Activated CD4-positive, alpha-beta memory T cell treated with anti-CD3 and anti-CD28 coated beads, Interleukin-2, amount 10 ng/mL, durations not matched to agents 7 days and 5 days (primary cell): ENCODE data around the gene SCN1A. TPM values are rescaled to one million over a fixed set of nuclear protein-coding genes. Genes with fewer than 3 reads are reported as not detected.

Experiments used
- CTCF ChIA-PET: fragments of 350-600 bp; sonication (Branson Sonifier 250); formaldehyde crosslinking; loops from one replicate; lab custom pipeline; 2021; ENCODE audit warnings: antibody characterized with exemption, inconsistent platforms; lab: Charles Lee
- POLR2A ChIA-PET: fragments of 350-600 bp; sonication (Branson Sonifier 250); formaldehyde crosslinking; loops from one replicate; lab custom pipeline; 2021; ENCODE audit warnings: antibody characterized with exemption; lab: Charles Lee
- DNase-seq: peaks from one replicate; pipeline ENCODE4 v3.0.0-alpha.2; 2020
- H3K27ac Mint-ChIP-seq: one replicate; pipeline ENCODE4 v1.8.0; 2021; ENCODE audit warnings: mild to moderate bottlenecking, mixed read lengths
- H3K27me3 Mint-ChIP-seq: one replicate; pipeline ENCODE4 v1.8.0; 2021; ENCODE audit warnings: mixed read lengths
- H3K36me3 Mint-ChIP-seq: one replicate; pipeline ENCODE4 v1.8.0; 2021; ENCODE audit warnings: low read depth, mixed read lengths
- H3K4me1 Mint-ChIP-seq: one replicate; pipeline ENCODE4 v1.8.0; 2021; ENCODE audit warnings: mixed read lengths
- H3K4me3 Mint-ChIP-seq: one replicate; pipeline ENCODE4 v1.8.0; 2021; ENCODE audit warnings: mild to moderate bottlenecking, mixed read lengths
- H3K9me3 Mint-ChIP-seq: one replicate; pipeline ENCODE4 v1.8.0; 2021; ENCODE audit warnings: mixed read lengths
- total RNA-seq, 2 experiments: library from RNA; stranded (reverse); gene quantifications; one replicate each; pipeline ENCODE4 v1.2.3, GENCODE V29; 2021

SCN1A gene
- total RNA-seq, 2 experiments from 2014 or later, result not detected

GRCh38 chr2:166090908-166091307, 36.9 kb downstream of the SCN1A start:
- H3K4me1 Mint-ChIP-seq, result no peaks in the 10 kb centered on the region
- no peak overlapping the region for H3K27ac Mint-ChIP-seq
- H3K36me3 Mint-ChIP-seq, result no peaks in the 10 kb centered on the region
- H3K27me3 Mint-ChIP-seq, result peaks cover 5% of the 10 kb centered on the region
- no peak for DNase-seq
- no peaks in the 10 kb centered on the region for H3K9me3 Mint-ChIP-seq
- POLR2A ChIA-PET, result no interaction called here
- no peak overlapping the region for H3K4me3 Mint-ChIP-seq
- CTCF ChIA-PET, result no interaction called here

- Mint-ChIP-seq H3K27ac (no peak overlapping the region), H3K36me3 (no peaks in the 10 kb centered on the region), H3K9me3 (no peaks in the 10 kb centered on the region), H3K27me3 (peaks cover 5% of the 10 kb centered on the region), H3K4me1 (no peaks in the 10 kb centered on the region), H3K4me3 (no peak overlapping the region)
- no peak for DNase-seq
- ChIA-PET POLR2A (no interaction called here), CTCF (no interaction called here)
Measured at GRCh38 chr2:166090346-166090745, 37.5 kb downstream of the SCN1A start.

- ChIA-PET CTCF (no interaction called here), POLR2A (no interaction called here)
- no peaks in the 10 kb centered on the region for H3K36me3 Mint-ChIP-seq
- DNase-seq, result no peak
- H3K4me1 Mint-ChIP-seq, result no peaks in the 10 kb centered on the region
- H3K27ac Mint-ChIP-seq, result no peak overlapping the region
- no peak overlapping the region for H3K4me3 Mint-ChIP-seq
- peaks cover 5% of the 10 kb centered on the region for H3K27me3 Mint-ChIP-seq
- H3K9me3 Mint-ChIP-seq, result no peaks in the 10 kb centered on the region
Measured at GRCh38 chr2:166088634-166089033, 39.2 kb downstream of the SCN1A start.

DNA sequence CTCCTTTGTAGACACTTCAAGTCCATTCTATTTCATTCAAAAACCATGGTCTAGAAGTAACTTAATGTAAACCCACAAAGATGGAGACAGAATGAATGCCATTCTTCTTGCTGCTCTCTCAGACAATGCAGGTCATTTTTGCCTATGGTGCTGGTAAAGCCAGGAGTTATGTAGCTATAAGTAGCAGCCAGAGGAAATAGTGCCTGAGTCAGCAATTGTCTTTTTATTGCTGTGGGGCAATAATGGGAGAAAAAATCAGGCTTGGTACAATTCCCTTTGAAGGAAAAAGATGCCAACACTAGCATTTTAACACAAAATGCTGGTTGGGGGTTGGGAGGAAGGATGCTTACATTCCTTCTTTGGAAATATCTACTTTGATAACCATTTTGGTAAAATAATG, 43.5 kb downstream of the SCN1A start:
- no peak for DNase-seq
- Mint-ChIP-seq H3K9me3 (no peaks in the 10 kb centered on the region), H3K4me1 (no peaks in the 10 kb centered on the region), H3K27me3 (peaks cover 5% of the 10 kb centered on the region), H3K27ac (no peak overlapping the region), H3K36me3 (no peaks in the 10 kb centered on the region), H3K4me3 (no peak overlapping the region)
- ChIA-PET CTCF (no interaction called here), POLR2A (no interaction called here)

- H3K9me3 Mint-ChIP-seq, result no peaks in the 10 kb centered on the region
- ChIA-PET POLR2A (no interaction called here), CTCF (no interaction called here)
- peaks cover 3% of the 10 kb centered on the region for H3K27me3 Mint-ChIP-seq
- no peaks in the 10 kb centered on the region for H3K36me3 Mint-ChIP-seq
- no peak overlapping the region for H3K4me3 Mint-ChIP-seq
- DNase-seq, result no peak
- H3K27ac Mint-ChIP-seq, result no peak overlapping the region
- no peaks in the 10 kb centered on the region for H3K4me1 Mint-ChIP-seq
Measured at GRCh38 chr2:166082736-166083135, 45.1 kb downstream of the SCN1A start.

GRCh38 chr2:166081852-166082251, 46.0 kb downstream of the SCN1A start:
- CTCF ChIA-PET, result no interaction called here
- no peak for DNase-seq
- Mint-ChIP-seq H3K4me1 (no peaks in the 10 kb centered on the region), H3K9me3 (no peaks in the 10 kb centered on the region), H3K27ac (no peak overlapping the region), H3K27me3 (peaks cover 3% of the 10 kb centered on the region), H3K36me3 (no peaks in the 10 kb centered on the region), H3K4me3 (no peak overlapping the region)
- POLR2A ChIA-PET, result no interaction called here

DNA sequence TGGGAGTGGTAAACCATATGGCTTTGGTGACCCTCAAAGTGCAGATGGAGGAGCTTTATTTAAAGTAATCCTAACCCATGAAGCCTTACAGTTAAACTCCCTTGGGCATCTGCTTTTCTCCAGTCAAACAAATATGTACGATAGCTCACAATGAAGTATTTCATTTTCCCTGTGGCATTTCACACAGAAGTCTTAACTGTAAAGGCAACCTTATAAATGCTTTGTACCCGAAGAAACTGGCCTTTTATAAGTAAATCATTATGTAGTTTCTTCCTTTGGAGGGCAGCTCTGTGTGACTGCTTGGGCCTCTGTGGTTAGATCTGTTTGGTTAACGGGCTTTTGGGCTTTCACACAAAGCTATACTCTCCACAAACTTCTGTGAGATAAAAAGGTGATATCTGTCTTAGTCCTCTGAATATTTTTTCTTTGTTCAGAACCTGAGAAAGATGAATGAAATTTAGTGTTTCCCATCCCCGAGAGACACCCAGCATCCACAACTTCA, 46.6 kb downstream of the SCN1A start:
- H3K36me3 Mint-ChIP-seq, result no peaks in the 10 kb centered on the region
- DNase-seq, result no peak
- H3K4me1 Mint-ChIP-seq, result no peaks in the 10 kb centered on the region
- no peak overlapping the region for H3K4me3 Mint-ChIP-seq
- CTCF ChIA-PET, result no interaction called here
- POLR2A ChIA-PET, result no interaction called here
- no peak overlapping the region for H3K27ac Mint-ChIP-seq
- H3K9me3 Mint-ChIP-seq, result no peaks in the 10 kb centered on the region
- peaks cover 2% of the 10 kb centered on the region for H3K27me3 Mint-ChIP-seq

DNA sequence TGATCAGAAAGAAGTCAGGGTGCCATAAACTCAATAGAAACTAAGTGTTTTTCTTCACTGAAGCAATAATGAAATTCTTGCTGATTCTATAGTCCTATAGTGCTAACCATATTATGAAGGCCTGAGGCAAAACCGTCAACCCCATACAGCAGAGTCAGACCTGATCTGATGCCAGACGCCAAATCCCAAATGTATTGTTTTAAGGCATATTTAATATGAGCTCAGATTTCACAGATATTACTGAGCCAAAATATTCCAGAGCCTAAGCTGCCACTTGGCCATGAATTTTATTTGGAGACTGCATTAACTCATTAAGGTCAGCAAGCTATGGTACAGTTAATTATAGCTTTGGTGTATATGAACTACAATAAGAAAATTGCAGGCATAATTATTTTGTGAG, 53.4 kb downstream of the SCN1A start:
- Mint-ChIP-seq H3K4me3 (no peak overlapping the region), H3K27me3 (peaks cover 4% of the 10 kb centered on the region), H3K36me3 (no peaks in the 10 kb centered on the region), H3K27ac (no peak overlapping the region), H3K4me1 (no peaks in the 10 kb centered on the region), H3K9me3 (no peaks in the 10 kb centered on the region)
- ChIA-PET CTCF (interaction anchor here (0.6 to 1.3 kb wide), 3 partner anchors 11 to 163 kb away, joined by 3 read pairs; no protein-coding TSS in a partner anchor), POLR2A (no interaction called here)
- DNase-seq, result no peak

DNA sequence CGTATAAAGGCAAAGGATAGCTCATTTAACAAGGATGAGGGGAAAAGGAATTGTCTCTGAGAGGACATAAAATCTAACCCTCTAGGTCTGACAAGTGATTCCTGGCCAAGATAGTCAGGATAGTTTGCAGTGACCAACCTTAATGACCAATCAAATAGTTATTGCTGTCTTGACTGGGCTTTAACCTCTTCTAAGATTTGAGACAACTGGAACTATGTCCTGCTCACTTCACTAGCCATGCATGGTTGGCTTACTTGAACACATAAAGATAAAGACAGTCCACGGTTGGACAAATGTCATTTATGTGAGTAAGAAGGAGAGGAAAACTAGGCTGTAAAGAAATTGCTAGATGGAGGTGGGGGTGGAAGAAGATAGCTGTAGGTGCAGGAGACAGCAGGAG, 53.8 kb downstream of the SCN1A start:
- no peak for DNase-seq
- Mint-ChIP-seq H3K9me3 (no peaks in the 10 kb centered on the region), H3K27me3 (peaks cover 4% of the 10 kb centered on the region), H3K27ac (no peak overlapping the region), H3K36me3 (no peaks in the 10 kb centered on the region), H3K4me3 (no peak overlapping the region), H3K4me1 (no peaks in the 10 kb centered on the region)
- CTCF ChIA-PET, result interaction anchor here (0.6 to 1.3 kb wide), 2 partner anchors 10 to 163 kb away, joined by 3 read pairs; no protein-coding TSS in a partner anchor
- POLR2A ChIA-PET, result no interaction called here

GRCh38 chr2:166070231-166070630, 57.6 kb downstream of the SCN1A start:
- Mint-ChIP-seq H3K4me3 (no peak overlapping the region), H3K36me3 (no peaks in the 10 kb centered on the region), H3K27me3 (peaks cover 11% of the 10 kb centered on the region), H3K4me1 (no peaks in the 10 kb centered on the region), H3K9me3 (no peaks in the 10 kb centered on the region), H3K27ac (no peak overlapping the region)
- DNase-seq, result no peak
- ChIA-PET POLR2A (no interaction called here), CTCF (no interaction called here)

GRCh38 chr2:166068981-166069380, 58.8 kb downstream of the SCN1A start:
- no peak overlapping the region for H3K27ac Mint-ChIP-seq
- ChIA-PET POLR2A (no interaction called here), CTCF (no interaction called here)
- no peaks in the 10 kb centered on the region for H3K4me1 Mint-ChIP-seq
- DNase-seq, result no peak
- H3K36me3 Mint-ChIP-seq, result no peaks in the 10 kb centered on the region
- no peak overlapping the region for H3K4me3 Mint-ChIP-seq
- peaks cover 16% of the 10 kb centered on the region for H3K27me3 Mint-ChIP-seq
- H3K9me3 Mint-ChIP-seq, result no peaks in the 10 kb centered on the region

- H3K9me3 Mint-ChIP-seq, result no peaks in the 10 kb centered on the region
- ChIA-PET POLR2A (no interaction called here), CTCF (interaction anchor here (0.6 to 1.1 kb wide), 2 partner anchors 9 to 438 kb away, joined by 3 to 4 read pairs; no protein-coding TSS in a partner anchor)
- no peak overlapping the region for H3K4me3 Mint-ChIP-seq
- no peaks in the 10 kb centered on the region for H3K4me1 Mint-ChIP-seq
- no peak overlapping the region for H3K27ac Mint-ChIP-seq
- peaks cover 16% of the 10 kb centered on the region for H3K27me3 Mint-ChIP-seq
- no peak for DNase-seq
- no peaks in the 10 kb centered on the region for H3K36me3 Mint-ChIP-seq
Measured at GRCh38 chr2:166067229-166067628, 60.6 kb downstream of the SCN1A start.

DNA sequence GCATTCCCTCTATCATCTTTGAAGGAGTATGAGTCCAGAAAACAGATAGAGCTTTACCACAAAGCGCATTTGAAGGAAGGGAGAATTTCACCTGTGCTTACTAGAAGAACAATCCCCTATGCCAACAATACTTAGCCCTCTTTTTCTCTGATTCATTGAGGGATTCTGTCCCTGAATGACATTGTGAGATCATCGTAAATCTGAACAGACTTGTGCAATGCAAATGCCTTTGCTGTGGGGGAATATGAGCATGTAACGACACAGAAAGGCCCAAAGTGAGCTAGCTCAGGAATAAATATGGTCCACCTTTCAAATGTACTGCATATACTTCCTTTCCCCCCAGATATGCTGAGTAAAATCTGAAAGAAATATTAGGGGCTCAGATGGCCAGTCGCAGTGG, 67.6 kb downstream of the SCN1A start:
- H3K9me3 Mint-ChIP-seq, result no peaks in the 10 kb centered on the region
- ChIA-PET POLR2A (no interaction called here), CTCF (no interaction called here)
- H3K4me1 Mint-ChIP-seq, result no peaks in the 10 kb centered on the region
- peaks cover 5% of the 10 kb centered on the region for H3K27me3 Mint-ChIP-seq
- no peaks in the 10 kb centered on the region for H3K36me3 Mint-ChIP-seq
- no peak overlapping the region for H3K4me3 Mint-ChIP-seq
- no peak for DNase-seq
- no peak overlapping the region for H3K27ac Mint-ChIP-seq

DNA sequence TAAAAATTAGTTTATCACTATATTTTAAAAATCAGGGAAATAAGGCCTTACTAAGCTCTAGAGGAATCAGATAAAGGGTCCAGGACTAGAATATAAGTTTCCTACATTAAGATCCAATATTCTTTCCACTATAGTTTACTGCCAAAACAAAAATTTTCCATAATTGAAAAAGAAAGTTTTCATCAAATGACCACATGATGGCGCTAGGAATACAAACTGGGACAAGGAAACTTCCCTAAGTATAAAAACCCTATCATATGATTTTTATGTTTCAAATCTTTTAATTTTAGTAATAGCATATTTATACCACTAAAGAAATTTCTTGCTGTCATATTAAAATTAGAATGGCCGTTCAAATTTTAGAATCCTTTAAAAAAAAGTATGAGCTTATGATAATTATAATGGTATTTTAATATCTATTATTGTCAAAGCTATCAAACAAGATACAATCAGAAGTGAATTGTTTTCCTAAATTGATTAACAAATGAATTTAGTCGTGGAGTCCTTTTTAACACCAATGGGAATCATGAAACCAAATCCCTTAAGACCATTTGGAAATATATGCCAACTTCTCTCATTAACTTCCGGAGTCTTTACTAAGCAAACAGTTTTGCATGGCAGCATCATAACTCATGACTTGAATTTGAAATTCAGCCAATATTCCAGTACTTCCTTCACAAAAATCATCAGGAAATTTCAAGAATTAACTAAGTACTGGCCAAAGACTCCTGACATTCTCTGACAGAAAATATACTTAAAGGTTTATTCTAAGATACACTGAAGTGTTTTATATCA, 70.3 kb downstream of the SCN1A start:
- Mint-ChIP-seq H3K36me3 (no peaks in the 10 kb centered on the region), H3K27me3 (no peaks in the 10 kb centered on the region), H3K27ac (no peak overlapping the region), H3K9me3 (no peaks in the 10 kb centered on the region), H3K4me1 (no peaks in the 10 kb centered on the region), H3K4me3 (no peak overlapping the region)
- CTCF ChIA-PET, result interaction anchor here (0.7 to 2.4 kb wide), 5 partner anchors 10 to 103 kb away, joined by 3 to 8 read pairs (median 4); partner anchors contain the start of gene SCN1A
- no peak for DNase-seq
- POLR2A ChIA-PET, result no interaction called here
